B cell (primary cell): ENCODE results near the gene DCD. TPM values are rescaled to one million over a fixed set of nuclear protein-coding genes. Genes with fewer than 3 reads are reported as not detected.

Experiments
- ATAC-seq: fragments of 200-7000 bp; cut with Tn5 transposase; one replicate; pipeline ENCODE4 v1.10.0; 2021; ENCODE audit warnings: low read depth, mild to moderate bottlenecking, moderate number of reproducible peaks, moderate library complexity
- CTCF ChIA-PET: fragments of 350-600 bp; sonication (Branson Sonifier 250); formaldehyde crosslinking; loops from one replicate; lab custom pipeline; 2021; ENCODE audit warnings: antibody characterized with exemption, inconsistent platforms; lab: Charles Lee
- POLR2A ChIA-PET: fragments of 350-600 bp; sonication (Branson Sonifier 250); formaldehyde crosslinking; loops from one replicate; lab custom pipeline; 2021; ENCODE audit warnings: antibody characterized with exemption; lab: Charles Lee
- DNase-seq: peaks from one replicate; pipeline ENCODE4 v3.0.0; 2013
- H2AFZ ChIP-seq: 2 replicates; pipeline ENCODE4 v1.6.1; 2012; ENCODE audit warnings: mild to moderate bottlenecking, low read depth, low read length; ENCODE audit not compliant: insufficient read depth, poor library complexity, severe bottlenecking
- H3K27ac ChIP-seq, 2 donors: 1 replicate in 1 of 2; 2 replicates in 1 of 2; pipeline ENCODE4 v1.5.1; 2012 to 2013; ENCODE audit warnings: low read length in 2 of 2, mild to moderate bottlenecking in 2 of 2, moderate library complexity in 1 of 2
- H3K27me3 ChIP-seq, 4 experiments: fragments of 200-600 bp in 1 of 4; sonication (generic) in 1 of 4; replicated peaks in 1 of 4; 1 replicate in 2 of 4; 2 replicates in 2 of 4; pipeline versions ENCODE4 v1.6.1 to v1.7.0; 2013 to 2016; ENCODE audit warnings: low read length in 3 of 4, mild to moderate bottlenecking in 2 of 4, mixed read lengths in 1 of 4, moderate library complexity in 1 of 4; ENCODE audit not compliant: insufficient read depth in 4 of 4, control insufficient read depth in 3 of 4; ENCODE audit errors: control extremely low read depth in 1 of 4
- H3K36me3 ChIP-seq, 2 experiments: replicated peaks in 1 of 2; 1 replicate in 1 of 2; 2 replicates in 1 of 2; pipeline versions ENCODE4 v1.6.1 to v1.7.1; 2013; ENCODE audit warnings: low read length in 1 of 2; ENCODE audit not compliant: insufficient read depth in 2 of 2, control insufficient read depth in 1 of 2; ENCODE audit errors: control extremely low read depth in 1 of 2, extremely low read depth in 1 of 2
- H3K4me1 ChIP-seq, 2 donors: fragments of 200-600 bp in 1 of 2; sonication (generic) in 1 of 2; 1 replicate in 1 of 2; 2 replicates in 1 of 2; pipeline versions ENCODE4 v1.5.1 to v1.6.1; 2013 to 2017; ENCODE audit warnings: low read length in 2 of 2; ENCODE audit not compliant: control insufficient read depth in 2 of 2, insufficient read depth in 2 of 2
- H3K4me2 ChIP-seq: replicated peaks from 2 replicates; pipeline ENCODE3; 2012; ENCODE audit warnings: mild to moderate bottlenecking, low read depth, low read length; ENCODE audit not compliant: poor library complexity, severe bottlenecking
- H3K4me3 ChIP-seq, 5 experiments: fragments of 200-600 bp in 1 of 5; sonication (generic) in 1 of 5; 1 replicate in 3 of 5; 2 replicates in 2 of 5; pipeline versions ENCODE4 v1.5.1 to v1.7.0; 2011 to 2016; ENCODE audit warnings: low read length in 4 of 5, mild to moderate bottlenecking in 4 of 5, low read depth in 2 of 5, control low read depth in 1 of 5, moderate library complexity in 1 of 5; ENCODE audit not compliant: insufficient read depth in 1 of 5; ENCODE audit errors: control extremely low read depth in 1 of 5, extremely low read depth in 1 of 5
- H3K79me2 ChIP-seq: fragments of 200-600 bp; sonication (generic); one replicate; pipeline ENCODE4 v1.6.0; 2016; ENCODE audit warnings: low read length; ENCODE audit not compliant: control insufficient read depth, insufficient read depth
- H3K9ac ChIP-seq: fragments of 200-600 bp; sonication (generic); 2 replicates; pipeline ENCODE4 v1.6.1; 2017; ENCODE audit warnings: mild to moderate bottlenecking, low read length, moderate library complexity
- H3K9me3 ChIP-seq, 3 donors: one replicate each; pipeline versions ENCODE4 v1.6.1 to v1.7.1; 2013; ENCODE audit warnings: low read length in 2 of 3; ENCODE audit not compliant: control insufficient read depth in 2 of 3, insufficient read depth in 1 of 3; ENCODE audit errors: control extremely low read depth in 1 of 3
- H4K20me1 ChIP-seq: 2 replicates; pipeline ENCODE4 v1.6.0; 2012; ENCODE audit warnings: mild to moderate bottlenecking, low read length; ENCODE audit not compliant: insufficient read depth, control insufficient read depth, poor library complexity, severe bottlenecking
- H3K27ac Mint-ChIP-seq: one replicate; pipeline ENCODE4 v1.8.0; 2021; ENCODE audit warnings: mixed read lengths
- H3K27me3 Mint-ChIP-seq: one replicate; pipeline ENCODE4 v1.8.0; 2021; ENCODE audit warnings: mixed read lengths
- H3K4me1 Mint-ChIP-seq: one replicate; pipeline ENCODE4 v1.8.0; 2021; ENCODE audit warnings: mixed read lengths
- H3K4me3 Mint-ChIP-seq: one replicate; pipeline ENCODE4 v1.8.0; 2021; ENCODE audit warnings: mixed read lengths
- H3K9me3 Mint-ChIP-seq: one replicate; pipeline ENCODE4 v1.8.0; 2022; ENCODE audit warnings: mixed read lengths; ENCODE audit not compliant: insufficient read depth
- CTCF ChIP-seq: fragments of 200-600 bp; IDR thresholded peaks from one replicate; pipeline ENCODE4 v1.8.0; 2022; ENCODE audit warnings: antibody characterized with exemption, mild to moderate bottlenecking
- EZH2 ChIP-seq: IDR thresholded peaks from 2 replicates; pipeline ENCODE4 v1.6.1; 2012; ENCODE audit warnings: borderline replicate concordance, low read depth, mild to moderate bottlenecking, moderate library complexity, low read length; ENCODE audit not compliant: insufficient read depth, poor library complexity, severe bottlenecking
- WGBS: methylation state at CpG from one replicate; pipeline ENCODE4 v1.1.5; 2013; ENCODE audit warnings: missing lambda C conversion rate; ENCODE audit not compliant: insufficient coverage; 5-methylcytosine and 5-hydroxymethylcytosine counted together
- intact Hi-C: fragments of 100-400 bp; cut with micrococcal nuclease; formaldehyde crosslinking; loops from one replicate; pipeline ENCODE4 v1.10.0; 2022
- polyA plus RNA-seq: library from polyadenylated mRNA; depleted of rRNA; stranded (reverse); fragments of >200 nt; gene quantifications from 2 replicates; pipeline ENCODE4 v1.2.3, GENCODE V29; 2012
- total RNA-seq, 2 donors: library from RNA; stranded (reverse); fragments of 120-200 nt in 1 of 2; gene quantifications; 1 replicate in 1 of 2; 2 replicates in 1 of 2; pipeline versions ENCODE4 v1.2.3 to v1.2.4, GENCODE V29; 2013 to 2022

The DCD gene
- total and polyA plus RNA-seq, 2 donors (not counting 1 experiment from before 2014, with no cell fraction given), result not detected

- no CpG with 5 or more reads among the region's 1 CpG for WGBS
- no peak overlapping the region for H3K4me3 Mint-ChIP-seq
- intact Hi-C loops, result no loop called here
- DNase-seq (no peak), ATAC-seq (no peak)
- TF ChIP-seq CTCF, result no peak
- no peak for TF ChIP-seq EZH2
- Histone ChIP-seq H3K4me3 (no peak overlapping the region), H3K4me2 (no peak overlapping the region), H4K20me1 (no peaks in the 10 kb centered on the region), H3K27me3 (peaks cover 0 to 23% (median 4%) of the 10 kb centered on the region in 4 experiments), H3K27ac (no peak overlapping the region), H3K9ac (no peak overlapping the region), H2AFZ (no peak overlapping the region), H3K36me3 (no peaks in the 10 kb centered on the region), H3K4me1 (no peaks in the 10 kb centered on the region), H3K79me2 (no peaks in the 10 kb centered on the region), H3K9me3 (no peaks in the 10 kb centered on the region)
- H3K27me3 Mint-ChIP-seq, result peaks cover 37% of the 10 kb centered on the region
- ChIA-PET POLR2A (no interaction called here), CTCF (interaction anchor here (1.9 kb wide), 1 partner anchor 9 kb away, joined by 7 read pairs; no protein-coding TSS in a partner anchor)
- no peaks in the 10 kb centered on the region for H3K9me3 Mint-ChIP-seq
- no peak overlapping the region for H3K27ac Mint-ChIP-seq
- H3K4me1 Mint-ChIP-seq, result no peaks in the 10 kb centered on the region
Measured at GRCh38 chr12:54649825-54650224, 1.7 kb upstream of the DCD start.

- no peak for DNase-seq
- no peak overlapping the region for H3K4me2 ChIP-seq
- ChIA-PET CTCF (interaction anchor here (0.7 to 2.1 kb wide), 4 partner anchors 8 to 279 kb away, joined by 3 to 7 read pairs (median 3); no protein-coding TSS in a partner anchor), POLR2A (interaction anchor here (0.6 to 0.7 kb wide), 2 partner anchors 1089 to 1198 kb away, joined by 3 to 11 read pairs; no protein-coding TSS in a partner anchor)
- H3K36me3 ChIP-seq, result no peaks in the 10 kb centered on the region
- H3K9me3 Mint-ChIP-seq, result peaks cover 2% of the 10 kb centered on the region
- no peaks in the 10 kb centered on the region for H3K79me2 ChIP-seq
- no peak overlapping the region for H2AFZ ChIP-seq
- no peak overlapping the region for H3K4me3 Mint-ChIP-seq
- WGBS, result no CpG with 5 or more reads among the region's 1 CpG
- H3K27ac ChIP-seq, result no peak overlapping the region
- H3K27me3 ChIP-seq, result peaks cover 0 to 8% (median 0%) of the 10 kb centered on the region in 4 experiments
- peaks cover 7 to 12% of the 10 kb centered on the region in 2 donors for H3K4me1 ChIP-seq
- peaks cover 0 to 2% (median 0%) of the 10 kb centered on the region in 3 donors for H3K9me3 ChIP-seq
- no peak overlapping the region for H3K9ac ChIP-seq
- H4K20me1 ChIP-seq, result no peaks in the 10 kb centered on the region
- H3K4me3 ChIP-seq, result no peak overlapping the region
- intact Hi-C loops, result no loop called here
- peaks cover 13% of the 10 kb centered on the region for H3K4me1 Mint-ChIP-seq
- peaks cover 20% of the 10 kb centered on the region for H3K27me3 Mint-ChIP-seq
- no peak for ATAC-seq
- no peak overlapping the region for H3K27ac Mint-ChIP-seq
- TF ChIP-seq EZH2 (no peak), CTCF (no peak)
Measured at GRCh38 chr12:54641554-54641953, 6.6 kb downstream of the DCD start.
